Measurements from ENCODE around the gene NOVA2. TPM values are rescaled to one million over a fixed set of nuclear protein-coding genes. Genes with fewer than 3 reads are reported as not detected.

The NOVA2 gene
- total RNA-seq, 1 experiment from 2014 or later = 2.5 TPM

GRCh38 chr19:45889210-45889885, 84.3 kb downstream of the NOVA2 start:
- ChIA-PET POLR2A (no interaction called here), CTCF (no interaction called here), RAD21 (ENCODE audit: low non-redundant PET in 1 of 2, low total read pairs in 2 of 2, uncharacterized antibody in 2 of 2, unreplicated experiment in 2 of 2) (no interaction called here)
- Histone ChIP-seq H3K9me2 (ENCODE audit: insufficient read depth) (no peaks in the 10 kb centered on the region), H3K79me2 (ENCODE audit: insufficient read depth, low read length) (peaks cover 10% of the 10 kb centered on the region), H3K4me1 (ENCODE audit: control insufficient read depth in 1 of 2, insufficient read depth in 2 of 2, low read length in 2 of 2) (peaks cover 5 to 14% of the 10 kb centered on the region in 2 experiments; a peak in 3 of 4 replicates), H3K27me3 (ENCODE audit: insufficient read depth, low read length) (no peaks in the 10 kb centered on the region), H2AFZ (ENCODE audit: low read depth, low read length, poor library complexity, severe bottlenecking) (no peak overlapping the region), H4K20me1 (ENCODE audit: insufficient read depth) (no peaks in the 10 kb centered on the region), H3K36me3 (ENCODE audit: control insufficient read depth in 1 of 2, insufficient read depth in 2 of 2, low read length in 2 of 2) (no peaks in the 10 kb centered on the region), H3K4me3 (replicated peaks in 1 of 2; ENCODE audit: low read depth in 1 of 2, low read length in 2 of 2) (no peak overlapping the region), H3K9ac (ENCODE audit: low read length) (no peak overlapping the region), H3K4me2 (ENCODE audit: low read length) (no peak overlapping the region), H3K27ac (ENCODE audit: low read depth, low read length) (no peak overlapping the region), H3K9me3 (ENCODE audit: control insufficient read depth in 1 of 2, insufficient read depth in 1 of 2, low read depth in 1 of 2, low read length in 2 of 2) (no peaks in the 10 kb centered on the region)
- intact Hi-C loops (cut with micrococcal nuclease) = no loop called here
- DNase-seq (ENCODE audit: low read depth, low spot score) (no peak), ATAC-seq (no peak)
- no TSS peak for BruUV-seq (replicated peaks)
- TF ChIP-seq POLR2A (IDR thresholded peaks at IDR 0.05; ENCODE audit: borderline replicate concordance, extremely low read depth, insufficient read depth, insufficient read length) = no peak
- TF ChIP-seq RAD21 (IDR thresholded peaks at IDR 0.05; ENCODE audit: low read depth) = no peak
- no peak for TF ChIP-seq EZH2 (IDR thresholded peaks at IDR 0.05)
- no peak for TF ChIP-seq SRF (IDR thresholded peaks at IDR 0.05; ENCODE audit: low read depth)
- no peak for TF ChIP-seq CTCF (IDR thresholded peaks at IDR 0.05 in 2 of 3, conservative IDR thresholded peaks at IDR 0.05 in 1 of 3; ENCODE audit: borderline replicate concordance in 1 of 3, insufficient read depth in 1 of 3, low read depth in 2 of 3, low read length in 2 of 3)
- no peak for TF ChIP-seq FOSL1 (IDR thresholded peaks at IDR 0.05; ENCODE audit: low read depth)
- no peak for TF ChIP-seq CBX3 (IDR thresholded peaks at IDR 0.05; ENCODE audit: low read depth)
- TF ChIP-seq ZNF274 (IDR thresholded peaks at IDR 0.05; ENCODE audit: low read depth, low read length) = no peak
- no peak for TF ChIP-seq TCF7L2 (IDR thresholded peaks at IDR 0.05; ENCODE audit: borderline replicate concordance, extremely low read depth, insufficient read depth, insufficient read length)
- TF ChIP-seq CEBPB (IDR thresholded peaks at IDR 0.05; ENCODE audit: low read depth) = no peak
- no peak for TF ChIP-seq SP1 (IDR thresholded peaks at IDR 0.05; ENCODE audit: low read depth)
